A375 (cell line): ENCODE data around the gene KRTAP9-8. TPM values are rescaled to one million over a fixed set of nuclear protein-coding genes. Genes with fewer than 3 reads are reported as not detected.

Experiments used
- small RNA-seq: library from RNA; depleted of rRNA; stranded (forward); fragments of <200 nt; gene quantifications from one replicate; pipeline ENCODE3, GENCODE V24; 2014
- total RNA-seq: library from RNA; depleted of rRNA; stranded (reverse); fragments of >200 nt; shearing (Covaris generic); gene quantifications from 2 replicates; pipeline ENCODE4 v1.2.3, GENCODE V29; 2014; rRNA removed

The KRTAP9-8 gene, protein sequence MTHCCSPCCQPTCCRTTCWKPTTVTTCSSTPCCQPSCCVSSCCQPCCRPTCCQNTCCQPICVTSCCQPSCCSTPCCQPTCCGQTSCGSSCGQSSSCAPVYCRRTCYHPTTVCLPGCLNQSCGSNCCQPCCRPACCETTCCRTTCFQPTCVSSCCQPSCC
- total RNA-seq = not detected in 2 replicates

GRCh38 chr17:41237949-41238437 lies at the start of gene KRTAP9-8:
TSS of gene KRTAP9-8 (plus strand) at chr17:41237999. CDS start at chr17:41238052, 53 bp downstream.

GRCh38 chr17:41189837-41190318 lies 47.9 kb upstream of the KRTAP9-8 start, which contains the start of gene KRTAP9-1:
TSS of gene KRTAP9-1 (plus strand) at chr17:41189887. CDS start at chr17:41189887, 0 bp downstream.

DNA sequence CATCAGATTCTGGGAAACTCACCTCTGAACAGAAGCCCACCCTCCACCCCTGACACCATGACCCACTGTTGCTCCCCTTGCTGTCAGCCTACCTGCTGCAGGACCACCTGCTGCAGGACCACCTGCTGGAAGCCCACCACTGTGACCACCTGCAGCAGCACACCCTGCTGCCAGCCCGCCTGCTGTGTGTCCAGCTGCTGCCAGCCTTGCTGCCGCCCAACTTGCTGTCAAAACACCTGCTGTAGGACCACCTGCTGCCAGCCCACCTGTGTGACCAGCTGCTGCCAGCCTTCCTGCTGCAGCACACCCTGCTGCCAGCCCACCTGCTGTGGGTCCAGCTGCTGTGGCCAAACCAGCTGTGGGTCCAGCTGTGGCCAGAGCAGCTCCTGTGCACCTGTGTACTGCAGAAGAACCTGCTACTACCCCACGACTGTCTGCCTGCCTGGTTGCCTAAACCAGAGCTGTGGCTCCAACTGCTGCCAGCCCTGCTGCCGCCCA lies 11.2 kb upstream of the KRTAP9-8 start, which contains the start of gene KRTAP9-2:
TSS of gene KRTAP9-2 (plus strand) at position 51 of the 498 bp plus-strand sequence. CDS start at position 58, 7 bp downstream.

GRCh38 chr17:41232399-41233105 lies 5.2 kb upstream of the KRTAP9-8 start, which contains the start of gene KRTAP9-3:
TSS of gene KRTAP9-3 (plus strand) at chr17:41232449. CDS start at chr17:41232502, 53 bp downstream.

GRCh38 chr17:41249637-41250240 lies 11.9 kb downstream of the KRTAP9-8 start, which contains the start of gene KRTAP9-4:
TSS of gene KRTAP9-4 (plus strand) at chr17:41249687. CDS start at chr17:41249721, 34 bp downstream.

GRCh38 chr17:41255381-41256290 lies 17.8 kb downstream of the KRTAP9-8 start, which contains the start of gene KRTAP9-9:
TSS of gene KRTAP9-9 (plus strand) at chr17:41255384.

GRCh38 chr17:41265078-41265477 lies 27.3 kb downstream of the KRTAP9-8 start, which contains the start of gene KRTAP9-6:
TSS of gene KRTAP9-6 (plus strand) at chr17:41265378. CDS start at chr17:41265378, 0 bp downstream.

GRCh38 chr17:41275648-41276190 lies 37.9 kb downstream of the KRTAP9-8 start, which contains the start of gene KRTAP9-7:
TSS of gene KRTAP9-7 (plus strand) at chr17:41275698. CDS start at chr17:41275698, 0 bp downstream.

Small RNA genes lying within 50 kb of the gene (small RNA-seq; reads per million reads assigned to genes)
- not detected for gene KRTAP9-10P

Other genes starting within 250 kb of the KRTAP9-8 start
- not detected in 2 replicates for gene KRTAP3-3, start 243.8 kb upstream of the KRTAP9-8 start, total RNA-seq
- not detected in 2 replicates for gene KRTAP3-2, start 238.1 kb upstream of the KRTAP9-8 start, total RNA-seq
- not detected in 2 replicates for gene KRTAP3-1, start 228.9 kb upstream of the KRTAP9-8 start, total RNA-seq
- gene KRTAP1-5, start 210.8 kb upstream of the KRTAP9-8 start, total RNA-seq = not detected in 2 replicates
- gene KRTAP1-4, start 207.8 kb upstream of the KRTAP9-8 start, total RNA-seq = not detected in 2 replicates
- gene KRTAP1-3, start 203.1 kb upstream of the KRTAP9-8 start, total RNA-seq = not detected in 2 replicates
- not detected in 2 replicates for gene KRTAP1-1, start 196.5 kb upstream of the KRTAP9-8 start, total RNA-seq
- not detected in 2 replicates for gene KRTAP2-1, start 190.7 kb upstream of the KRTAP9-8 start, total RNA-seq
- not detected in 2 replicates for gene KRTAP2-2, start 182.8 kb upstream of the KRTAP9-8 start, total RNA-seq
- 0.29 TPM in 1 of 2 replicates, not detected in the other for gene KRTAP2-3, start 177.9 kb upstream of the KRTAP9-8 start, total RNA-seq
- gene KRTAP2-4, start 172.1 kb upstream of the KRTAP9-8 start, total RNA-seq = not detected in 2 replicates
- not detected in 2 replicates for gene KRTAP4-7, start 153.8 kb upstream of the KRTAP9-8 start, total RNA-seq
- gene KRTAP4-8, start 139.9 kb upstream of the KRTAP9-8 start, total RNA-seq = not detected in 2 replicates
- gene KRTAP4-16, start 135.8 kb upstream of the KRTAP9-8 start, total RNA-seq = not detected in 2 replicates
- gene KRTAP4-9, start 132.6 kb upstream of the KRTAP9-8 start, total RNA-seq = not detected in 2 replicates
- not detected in 2 replicates for gene KRTAP4-11, start 119.6 kb upstream of the KRTAP9-8 start, total RNA-seq
- gene KRTAP4-12, start 113.8 kb upstream of the KRTAP9-8 start, total RNA-seq = not detected in 2 replicates
- gene KRTAP4-6, start 97.5 kb upstream of the KRTAP9-8 start, total RNA-seq = not detected in 2 replicates
- not detected in 2 replicates for gene KRTAP4-5, start 88.2 kb upstream of the KRTAP9-8 start, total RNA-seq
- gene KRTAP4-4, start 77.3 kb upstream of the KRTAP9-8 start, total RNA-seq = not detected in 2 replicates
- gene KRTAP4-3, start 69.8 kb upstream of the KRTAP9-8 start, total RNA-seq = not detected in 2 replicates
- not detected in 2 replicates for gene KRTAP4-2, start 59.8 kb upstream of the KRTAP9-8 start, total RNA-seq
- not detected in 2 replicates for gene KRTAP4-1, start 53.1 kb upstream of the KRTAP9-8 start, total RNA-seq
- not detected in 2 replicates for gene KRTAP9-1, start 48.1 kb upstream of the KRTAP9-8 start, total RNA-seq
- not detected in 2 replicates for gene KRTAP9-2, start 11.4 kb upstream of the KRTAP9-8 start, total RNA-seq
- gene KRTAP9-3, start 5.5 kb upstream of the KRTAP9-8 start, total RNA-seq = not detected in 2 replicates
- not detected in 2 replicates for gene KRTAP9-4, start 11.7 kb downstream of the KRTAP9-8 start, total RNA-seq
- not detected in 2 replicates for gene KRTAP9-9, start 17.4 kb downstream of the KRTAP9-8 start, total RNA-seq
- gene KRTAP9-6, start 27.4 kb downstream of the KRTAP9-8 start, total RNA-seq = not detected in 2 replicates
- gene KRTAP9-7, start 37.7 kb downstream of the KRTAP9-8 start, total RNA-seq = not detected in 2 replicates
- gene KRTAP29-1, start 64.9 kb downstream of the KRTAP9-8 start, total RNA-seq = not detected in 2 replicates
- not detected in 2 replicates for gene KRTAP16-1, start 71.3 kb downstream of the KRTAP9-8 start, total RNA-seq
- not detected in 2 replicates for gene KRTAP17-1, start 77.7 kb downstream of the KRTAP9-8 start, total RNA-seq
- not detected in 2 replicates for gene KRT33A, start 112.8 kb downstream of the KRTAP9-8 start, total RNA-seq
- 0.29 TPM in 1 of 2 replicates, not detected in the other for gene KRT33B, start 131.8 kb downstream of the KRTAP9-8 start, total RNA-seq
- gene KRT34, start 144.3 kb downstream of the KRTAP9-8 start, total RNA-seq = 0.23 and 0.77 TPM in 2 replicates
- not detected in 2 replicates for gene KRT31, start 159.6 kb downstream of the KRTAP9-8 start, total RNA-seq
- not detected in 2 replicates for gene KRT37, start 186.6 kb downstream of the KRTAP9-8 start, total RNA-seq
- gene KRT38, start 203.0 kb downstream of the KRTAP9-8 start, total RNA-seq = not detected in 2 replicates
- 0.08 and 0.19 TPM in 2 replicates for gene KRT32, start 229.4 kb downstream of the KRTAP9-8 start, total RNA-seq
- not detected in 2 replicates for gene KRT35, start 243.2 kb downstream of the KRTAP9-8 start, total RNA-seq